Adrenal gland (tissue), 5 donors: ENCODE data around the gene SPON2.

Source experiments
- CTCF ChIP-seq, 6 experiments: fragments of 450-650 bp in 4 of 6; fragments of 200-600 bp in 2 of 6; sonication (generic) in 1 of 6; IDR thresholded peaks; 1 replicate in 5 of 6; 2 replicates in 1 of 6; pipeline versions ENCODE4 v1.5.1 to v1.8.0; 2016 to 2021; ENCODE audit warnings: antibody characterized with exemption in 6 of 6, mild to moderate bottlenecking in 2 of 6, moderate library complexity in 1 of 6
- POLR2A ChIP-seq, 2 donors: fragments of 450-650 bp; IDR thresholded peaks; one replicate each; pipeline ENCODE4 v1.6.1; 2017; ENCODE audit warnings: antibody characterized with exemption in 2 of 2, mild to moderate bottlenecking in 2 of 2, moderate library complexity in 1 of 2
- donor health status: DM: no; HTN: no; CAD: no.

- TF ChIP-seq POLR2A (IDR thresholded peaks at IDR 0.05) = no peak
- no peak for TF ChIP-seq CTCF (IDR thresholded peaks at IDR 0.05)
Observed at GRCh38 chr4:1201851-1202525, 29.6 kb upstream of the SPON2 start.
